Esophagus mucosa (tissue), 1 donor: ENCODE results near the gene CD4. TPM values are rescaled to one million over a fixed set of nuclear protein-coding genes. Genes with fewer than 3 reads are reported as not detected.
A peak's percentile ranks its signal among the peaks of the same experiment; 100 is the strongest.

Experiments
- ATAC-seq: fragments of 200-7000 bp; cut with Tn5 transposase; one replicate; pipeline ENCODE4 v1.9.1; 2020
- total RNA-seq: library from RNA; stranded (reverse); gene quantifications from one replicate; pipeline ENCODE4 v1.2.4, GENCODE V29; 2023
- donor health status: DM: yes; HTN: yes; CAD: no.

Gene CD4
- total RNA-seq, 1 donor from 2014 or later = 2.2 TPM

DNA sequence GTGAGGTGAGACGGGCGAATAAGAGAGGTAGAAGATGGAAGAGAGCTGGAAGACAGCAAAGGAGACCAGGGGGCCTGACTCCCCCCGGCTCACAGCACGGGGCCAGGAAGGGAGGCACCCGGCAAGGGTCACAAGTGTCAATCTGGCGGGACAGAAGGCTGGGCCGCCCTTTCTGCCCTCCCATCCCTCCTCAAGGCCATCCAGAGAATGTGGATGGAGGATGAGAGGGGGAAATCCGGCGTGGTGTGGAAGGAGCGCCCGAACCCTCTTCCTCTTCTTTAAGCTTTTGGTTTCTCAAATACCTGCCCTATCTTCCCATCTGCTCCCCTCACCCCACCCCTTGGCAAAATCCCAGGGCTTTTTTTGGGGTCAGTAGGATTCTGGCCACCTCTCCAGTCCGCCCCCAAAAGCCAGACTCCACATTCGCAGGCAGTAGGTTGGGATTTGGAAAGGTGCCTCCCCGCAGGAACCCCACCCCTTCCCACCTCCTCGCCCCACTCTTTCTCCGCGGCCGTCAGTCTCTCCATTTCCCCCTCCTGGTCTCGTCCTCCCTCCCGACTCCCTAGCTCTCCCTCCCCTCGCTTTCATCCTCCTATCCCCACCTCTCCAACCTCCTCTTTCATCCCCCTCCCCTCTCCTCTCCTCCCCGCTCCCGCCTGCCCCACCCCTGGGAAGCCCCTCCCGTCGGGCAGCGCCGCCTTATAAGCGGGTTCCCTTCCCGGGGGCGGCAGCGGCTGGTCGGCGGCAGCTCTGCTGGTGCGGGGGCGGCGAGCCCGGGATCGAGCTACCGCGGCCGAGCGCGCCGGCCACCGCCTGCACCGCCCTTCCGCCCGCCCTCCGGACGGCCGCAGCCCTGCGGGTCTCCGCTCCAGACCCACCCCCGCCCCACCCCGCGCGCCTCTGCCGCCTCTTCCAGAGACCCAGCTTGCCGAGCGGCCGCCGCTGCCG is 23.4 kb upstream of the CD4 start, which contains the start of gene PTMS:
Gene PTMS, plus strand, starts transcription at position 730 of the 948 bp plus-strand sequence. CDS start 343 bp downstream, outside the sequence.
- peak; percentile 56 for ATAC-seq

DNA sequence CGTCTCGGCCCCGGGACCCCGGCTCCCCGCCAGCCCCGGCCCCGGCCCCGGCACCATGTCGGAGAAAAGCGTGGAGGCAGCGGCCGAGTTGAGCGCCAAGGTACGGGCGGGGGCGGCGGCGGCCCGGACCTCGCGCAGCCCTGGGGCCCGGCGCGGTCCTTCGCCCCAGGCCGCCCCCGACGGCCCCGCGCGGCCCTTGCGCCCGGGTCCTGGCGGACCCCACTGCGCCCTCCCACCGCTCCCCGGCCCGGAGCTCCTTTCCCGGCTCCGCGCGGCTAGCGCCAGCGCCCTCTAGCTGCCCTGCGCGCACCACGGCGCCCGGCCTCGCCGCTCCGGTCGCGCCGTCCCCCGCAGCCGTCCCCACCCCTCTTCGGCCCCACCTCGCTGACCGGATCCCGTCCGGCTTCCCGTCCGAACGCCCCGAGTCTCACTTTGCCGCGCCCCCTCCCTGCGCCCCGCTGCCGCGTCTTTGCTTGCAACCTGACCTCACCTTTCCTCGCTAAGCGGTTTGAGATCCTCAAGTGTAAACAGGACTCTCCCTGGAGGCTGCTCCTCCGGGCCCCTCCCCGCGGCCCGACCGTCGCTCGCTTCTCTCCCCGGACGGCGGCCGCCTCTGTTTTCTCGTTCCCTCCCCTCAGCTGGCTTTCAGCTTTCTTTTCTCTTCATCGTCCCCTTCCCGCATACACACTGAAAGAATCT is 22.5 kb upstream of the CD4 start:
- ATAC-seq = peak; percentile 63

DNA sequence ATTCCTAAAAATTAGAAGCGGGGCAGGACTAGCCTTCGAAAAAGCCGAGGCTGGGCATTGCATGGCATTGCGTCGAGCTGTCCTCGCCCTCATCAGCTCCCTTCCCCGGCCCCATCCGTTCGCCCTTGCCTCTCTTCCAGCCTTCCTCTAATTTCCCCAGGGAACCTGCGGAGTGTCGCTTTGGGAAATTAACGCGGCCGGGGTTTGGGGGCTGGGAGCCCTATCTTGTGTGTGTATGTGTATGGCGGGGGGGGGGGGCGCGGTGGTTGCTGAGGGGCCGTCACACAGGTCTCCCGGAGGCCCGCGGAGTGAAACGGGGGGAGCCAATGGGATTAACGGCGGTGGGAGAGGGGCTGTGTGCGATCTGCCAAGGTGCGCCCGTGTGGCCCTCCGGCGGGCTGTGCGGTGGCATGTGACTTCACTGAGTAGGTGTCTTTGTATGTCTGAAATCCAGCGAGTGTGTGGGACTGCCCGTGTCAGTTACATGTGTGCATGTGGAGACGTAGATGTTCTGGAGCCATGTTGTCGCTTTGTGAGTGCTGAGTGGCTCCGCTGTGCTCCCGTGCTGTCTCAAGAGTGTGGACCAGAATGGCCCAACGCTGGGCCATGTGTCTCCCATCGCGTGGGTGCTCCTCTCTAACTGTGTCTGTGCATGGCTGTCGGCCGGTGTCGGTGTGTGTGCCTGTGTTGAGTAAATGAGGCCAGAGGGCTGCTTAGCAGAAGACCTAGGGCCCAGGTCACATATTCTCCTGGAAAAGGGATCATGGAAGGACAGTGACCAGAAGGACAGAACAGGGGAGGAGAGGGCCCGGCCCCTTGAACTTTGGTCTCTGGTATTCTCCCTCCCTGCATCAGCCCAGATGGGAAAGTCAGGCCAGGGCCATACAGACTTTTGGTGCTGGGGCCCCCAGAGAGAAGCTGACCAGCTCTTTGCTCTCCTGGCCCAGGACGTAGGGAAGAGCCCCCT is 21.7 kb upstream of the CD4 start:
- ATAC-seq = no peak

GRCh38 chr12:6768437-6768914 is 20.9 kb upstream of the CD4 start:
- ATAC-seq = no peak

- no peak for ATAC-seq
Measured at GRCh38 chr12:6768990-6769389, 20.3 kb upstream of the CD4 start.

DNA sequence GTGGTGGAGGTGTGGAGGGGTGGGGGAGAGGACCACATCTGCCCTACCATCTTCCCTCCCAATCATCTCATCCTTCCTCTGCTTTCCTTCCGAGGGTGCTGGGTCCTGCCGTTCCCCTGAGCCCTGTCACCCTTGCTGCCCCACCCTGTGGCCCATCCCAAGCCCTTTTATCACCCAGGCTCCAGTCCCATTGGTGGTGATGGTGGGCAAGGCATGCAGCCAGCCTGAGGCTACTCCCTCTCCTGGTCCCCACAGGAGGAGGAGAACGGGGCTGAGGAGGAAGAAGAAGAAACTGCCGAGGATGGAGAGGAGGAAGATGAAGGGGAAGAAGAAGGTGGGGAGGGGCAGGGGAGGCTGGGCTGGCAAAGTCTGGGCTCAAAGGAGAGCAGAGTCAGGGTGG is 19.7 kb upstream of the CD4 start:
- ATAC-seq = no peak

- no peak for ATAC-seq
Measured at GRCh38 chr12:6770094-6770493, 19.2 kb upstream of the CD4 start.

GRCh38 chr12:6770600-6770999 is 18.7 kb upstream of the CD4 start:
- no peak for ATAC-seq

DNA sequence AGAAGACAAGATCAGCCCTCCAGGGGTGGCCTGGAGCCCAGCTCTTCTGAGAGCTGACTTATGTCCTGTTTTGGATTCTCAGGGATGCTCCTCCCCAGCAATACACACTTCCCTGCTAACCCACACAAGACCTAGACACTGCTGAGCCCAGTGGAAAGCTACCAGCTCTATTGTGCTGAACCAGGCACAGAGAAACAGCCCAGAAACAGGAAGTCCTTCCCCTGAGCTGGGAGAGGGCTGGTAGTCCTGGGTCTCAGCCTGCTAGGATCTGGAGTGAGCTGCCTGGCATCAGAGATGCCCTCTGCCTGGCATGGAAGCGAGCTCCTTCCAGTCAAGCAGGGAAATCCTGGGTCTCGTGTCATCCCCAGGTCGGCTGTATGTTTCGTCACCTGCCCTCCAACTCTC is 18.2 kb upstream of the CD4 start:
- no peak for ATAC-seq

DNA sequence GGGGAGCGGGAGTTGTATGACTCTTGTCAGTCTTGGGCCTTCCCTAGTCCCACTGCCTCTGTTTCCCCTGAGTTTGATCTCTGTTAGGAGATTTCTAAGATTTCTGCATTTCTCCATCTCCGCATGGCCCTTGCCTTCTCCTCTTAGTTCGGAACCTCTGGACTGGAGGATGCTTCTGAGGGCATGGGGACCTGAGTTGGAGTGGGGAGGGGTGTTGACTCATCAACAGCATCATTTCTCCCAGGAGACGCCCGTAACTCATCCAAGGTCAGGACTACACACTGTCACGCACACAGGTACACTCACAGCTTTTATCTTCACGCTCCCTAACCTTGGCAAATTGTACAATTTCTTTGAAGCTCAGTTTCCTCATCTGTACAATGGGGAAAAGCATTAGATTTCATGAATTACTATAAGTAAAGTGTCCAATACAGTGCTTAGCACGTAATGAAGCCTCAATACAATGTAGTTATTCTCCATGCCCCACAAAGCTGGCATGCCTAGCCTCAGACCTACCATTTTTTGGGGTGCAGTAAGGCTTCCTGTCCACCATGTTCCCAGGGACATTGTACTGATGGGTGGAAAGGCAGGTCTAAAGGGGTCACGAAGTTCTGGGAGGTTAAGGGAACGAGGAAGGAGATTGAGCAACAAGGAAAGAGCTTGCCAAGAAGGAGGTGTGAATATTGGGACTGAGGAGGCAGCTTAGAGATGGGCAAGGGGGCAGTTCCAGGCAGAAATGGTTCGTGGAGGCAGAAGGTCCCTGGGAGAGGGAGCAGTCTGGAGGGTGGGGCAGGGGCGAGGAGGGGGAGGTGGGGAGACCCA is 17.6 kb upstream of the CD4 start:
- no peak for ATAC-seq

GRCh38 chr12:6772331-6772695 is 17.0 kb upstream of the CD4 start, which contains the start of gene LAG3:
TSS of gene LAG3 (plus strand) at chr12:6772520. CDS start at chr12:6772853, 333 bp downstream.
- ATAC-seq = no peak

DNA sequence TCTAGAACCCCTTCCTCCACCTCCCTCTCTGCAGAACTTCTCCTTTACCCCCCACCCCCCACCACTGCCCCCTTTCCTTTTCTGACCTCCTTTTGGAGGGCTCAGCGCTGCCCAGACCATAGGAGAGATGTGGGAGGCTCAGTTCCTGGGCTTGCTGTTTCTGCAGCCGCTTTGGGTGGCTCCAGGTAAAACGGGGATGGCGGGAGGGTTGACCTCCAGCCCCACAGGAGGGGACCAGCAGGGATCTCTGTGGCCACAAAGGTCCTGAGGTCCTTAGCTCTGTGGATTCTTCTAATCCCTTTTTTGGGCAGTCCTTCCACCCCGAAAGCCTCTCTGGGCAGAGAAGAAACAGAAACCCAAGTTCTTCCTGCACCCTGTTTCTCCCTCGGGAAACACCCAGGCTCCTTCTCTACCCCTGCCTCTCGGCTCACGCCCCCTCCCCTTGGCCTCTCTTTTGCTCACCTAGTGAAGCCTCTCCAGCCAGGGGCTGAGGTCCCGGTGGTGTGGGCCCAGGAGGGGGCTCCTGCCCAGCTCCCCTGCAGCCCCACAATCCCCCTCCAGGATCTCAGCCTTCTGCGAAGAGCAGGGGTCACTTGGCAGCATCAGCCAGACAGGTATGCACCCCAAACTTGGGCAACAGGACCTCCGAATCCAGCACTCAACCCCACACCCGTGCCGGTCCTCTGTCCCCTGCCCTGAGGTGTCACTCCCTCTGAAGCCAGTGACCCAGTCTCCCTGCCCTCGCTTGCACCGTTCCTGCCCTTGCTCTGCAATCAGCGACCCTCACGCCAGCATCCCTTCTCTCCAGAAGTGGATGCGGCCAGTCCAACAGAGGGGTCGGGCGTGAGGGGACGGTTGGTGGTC is 16.4 kb upstream of the CD4 start:
- ATAC-seq = no peak

- ATAC-seq = no peak
Measured at GRCh38 chr12:6773590-6774351, 15.6 kb upstream of the CD4 start.

- ATAC-seq = no peak
Measured at GRCh38 chr12:6774499-6775062, 14.7 kb upstream of the CD4 start.

GRCh38 chr12:6775185-6776174 is 13.8 kb upstream of the CD4 start:
- ATAC-seq = no peak

DNA sequence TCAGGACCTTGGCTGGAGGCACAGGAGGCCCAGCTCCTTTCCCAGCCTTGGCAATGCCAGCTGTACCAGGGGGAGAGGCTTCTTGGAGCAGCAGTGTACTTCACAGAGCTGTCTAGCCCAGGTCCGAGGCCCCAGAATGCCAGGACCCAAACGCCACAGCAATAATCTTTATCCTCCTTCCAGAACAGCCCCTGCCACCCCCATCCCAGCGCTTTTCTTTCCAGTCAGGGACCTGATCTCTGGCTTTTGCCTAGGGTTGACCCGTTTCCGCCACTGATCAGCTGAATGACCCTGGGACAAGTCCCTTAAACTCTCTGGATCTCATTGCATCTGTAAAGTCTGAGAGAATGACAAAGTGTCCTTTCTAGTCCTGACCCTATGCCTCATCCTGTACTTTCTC is 11.9 kb upstream of the CD4 start:
- no peak for ATAC-seq

DNA sequence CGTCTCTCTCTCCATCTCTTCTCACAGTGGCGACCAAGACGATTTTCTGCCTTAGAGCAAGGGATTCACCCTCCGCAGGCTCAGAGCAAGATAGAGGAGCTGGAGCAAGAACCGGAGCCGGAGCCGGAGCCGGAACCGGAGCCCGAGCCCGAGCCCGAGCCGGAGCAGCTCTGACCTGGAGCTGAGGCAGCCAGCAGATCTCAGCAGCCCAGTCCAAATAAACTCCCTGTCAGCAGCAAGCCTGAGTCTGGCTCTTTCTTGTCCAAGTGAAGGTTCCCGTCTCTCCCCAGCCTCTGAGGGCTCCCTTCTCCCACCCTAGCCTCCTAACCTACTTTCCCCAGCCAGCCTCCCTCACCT is 11.1 kb upstream of the CD4 start:
- peak; percentile 3 for ATAC-seq
